WTC11 (cell line): Measurements from ENCODE around the gene METRNL. TPM values are rescaled to one million over a fixed set of nuclear protein-coding genes. Genes with fewer than 3 reads are reported as not detected.

Source experiments
- ATAC-seq: fragments of 200-7000 bp; cut with Tn5 transposase; 2 replicates; pipeline ENCODE4 v1.10.0; 2021; ENCODE audit warnings: mild to moderate bottlenecking, moderate library complexity
- CTCF ChIA-PET: fragments of 300-600 bp; sonication (Branson Sonifier 250); formaldehyde crosslinking; loops from one replicate; lab custom pipeline; 2021; ENCODE audit warnings: antibody characterized with exemption; lab: Charles Lee
- POLR2A ChIA-PET: fragments of 350-600 bp; sonication (Branson Sonifier 250); formaldehyde crosslinking; loops from one replicate; lab custom pipeline; 2021; ENCODE audit warnings: antibody characterized with exemption; lab: Charles Lee
- DNase-seq: peaks from one replicate; pipeline ENCODE4 v3.0.0; 2021; ENCODE audit warnings: low spot score
- H3K27ac Mint-ChIP-seq: 2 replicates; pipeline ENCODE4 v1.8.0; 2021; ENCODE audit warnings: mixed read lengths
- H3K27me3 Mint-ChIP-seq: 2 replicates; pipeline ENCODE4 v1.8.0; 2021; ENCODE audit warnings: low read depth, mild to moderate bottlenecking, moderate library complexity, mixed read lengths
- H3K36me3 Mint-ChIP-seq: 2 replicates; pipeline ENCODE4 v1.8.0; 2021; ENCODE audit warnings: mixed read lengths
- H3K4me1 Mint-ChIP-seq: 2 replicates; pipeline ENCODE4 v1.8.0; 2022; ENCODE audit warnings: mixed read lengths
- H3K4me3 Mint-ChIP-seq: 2 replicates; pipeline ENCODE4 v1.8.0; 2021; ENCODE audit warnings: mild to moderate bottlenecking, moderate library complexity, mixed read lengths
- H3K9me3 Mint-ChIP-seq: 2 replicates; pipeline ENCODE4 v1.8.0; 2021; ENCODE audit warnings: mixed read lengths
- ARID4B ChIP-seq: sonication (generic); formaldehyde crosslinking; IDR thresholded peaks from 2 replicates; pipeline ENCODE4 v1.8.0; 2023; ENCODE audit warnings: missing genetic modification reagents, mild to moderate bottlenecking, borderline replicate concordance
- ATF1 ChIP-seq: sonication (generic); formaldehyde crosslinking; IDR thresholded peaks from 2 replicates; pipeline ENCODE4 v1.8.1; 2023; ENCODE audit warnings: mild to moderate bottlenecking, moderate library complexity, missing genetic modification reagents
- ELF4 ChIP-seq: sonication (generic); formaldehyde crosslinking; IDR thresholded peaks from 2 replicates; pipeline ENCODE4 v1.8.1; 2022; ENCODE audit warnings: low read depth, mild to moderate bottlenecking, moderate library complexity, missing genetic modification reagents
- EMX1 ChIP-seq: fragments of 250-450 bp; sonication (Bioruptor Pico); IDR thresholded peaks from 2 replicates; pipeline ENCODE4 v1.8.0; 2021; ENCODE audit warnings: mild to moderate bottlenecking
- FOXJ3 ChIP-seq: sonication (generic); formaldehyde crosslinking; IDR thresholded peaks from 2 replicates; pipeline ENCODE4 v1.9.0; 2021; ENCODE audit warnings: missing genetic modification reagents, mild to moderate bottlenecking, borderline replicate concordance
- HMGA2 ChIP-seq: fragments of 250-450 bp; sonication (Bioruptor Pico); IDR thresholded peaks from 2 replicates; pipeline ENCODE4 v1.4.0; 2021; ENCODE audit warnings: mild to moderate bottlenecking, moderate library complexity
- JAZF1 ChIP-seq: fragments of 250-450 bp; sonication (Bioruptor Pico); IDR thresholded peaks from 2 replicates; pipeline ENCODE4 v1.9.0; 2021; ENCODE audit warnings: moderate library complexity, mild to moderate bottlenecking, inconsistent platforms
- KAT7 ChIP-seq: sonication (generic); formaldehyde crosslinking; IDR thresholded peaks from 2 replicates; pipeline ENCODE4 v1.8.1; 2023; ENCODE audit warnings: missing genetic modification reagents, mild to moderate bottlenecking, borderline replicate concordance
- MXD4 ChIP-seq: fragments of 250-450 bp; sonication (Bioruptor Pico); IDR thresholded peaks from 2 replicates; pipeline ENCODE4 v1.8.0; 2021; ENCODE audit warnings: mild to moderate bottlenecking, moderate library complexity, borderline replicate concordance
- OVOL2 ChIP-seq: fragments of 250-450 bp; sonication (Bioruptor Pico); IDR thresholded peaks from 2 replicates; pipeline ENCODE4 v1.9.0; 2021; ENCODE audit warnings: mild to moderate bottlenecking, borderline replicate concordance
- SMAD3 ChIP-seq: sonication (generic); formaldehyde crosslinking; IDR thresholded peaks from 2 replicates; pipeline ENCODE4 v1.8.0; 2022; ENCODE audit warnings: missing genetic modification reagents, mild to moderate bottlenecking, borderline replicate concordance
- SOX15 ChIP-seq: fragments of 250-450 bp; sonication (Bioruptor Pico); IDR thresholded peaks from 2 replicates; pipeline ENCODE4 v1.9.0; 2021; ENCODE audit warnings: mild to moderate bottlenecking
- TCF7 ChIP-seq: sonication (generic); formaldehyde crosslinking; IDR thresholded peaks from 2 replicates; pipeline ENCODE4 v1.8.0; 2022; ENCODE audit warnings: mild to moderate bottlenecking, low read depth, missing genetic modification reagents, moderate library complexity
- TP53 ChIP-seq: sonication (generic); formaldehyde crosslinking; IDR thresholded peaks from 2 replicates; pipeline ENCODE4 v1.8.1; 2023; ENCODE audit warnings: mild to moderate bottlenecking, missing genetic modification reagents
- ZNF138 ChIP-seq: sonication (generic); formaldehyde crosslinking; conservative IDR thresholded peaks from 2 replicates; pipeline ENCODE4 v1.8.1; 2022; ENCODE audit warnings: mild to moderate bottlenecking, moderate library complexity, missing genetic modification reagents
- ZNF219 ChIP-seq: sonication (generic); formaldehyde crosslinking; IDR thresholded peaks from 2 replicates; pipeline ENCODE4 v1.8.0; 2023; ENCODE audit warnings: missing genetic modification reagents, mild to moderate bottlenecking, borderline replicate concordance
- ZNF281 ChIP-seq: sonication (generic); formaldehyde crosslinking; IDR thresholded peaks from 2 replicates; pipeline ENCODE4 v1.8.0; 2023; ENCODE audit warnings: mild to moderate bottlenecking, missing genetic modification reagents
- total RNA-seq: library from RNA; stranded (reverse); gene quantifications from 3 replicates; pipeline ENCODE4 v1.2.3, GENCODE V29; 2021
- TF ChIP-seq, protein P1 (sequence below): sonication (generic); formaldehyde crosslinking; IDR thresholded peaks from 2 replicates; pipeline ENCODE4 v1.8.1; 2023; ENCODE audit warnings: mild to moderate bottlenecking, missing genetic modification reagents, borderline replicate concordance
- TF ChIP-seq, protein P2 (sequence below): fragments of 250-450 bp; sonication (Bioruptor Pico); IDR thresholded peaks from 2 replicates; pipeline ENCODE4 v1.9.0; 2021; ENCODE audit warnings: mild to moderate bottlenecking
- TF ChIP-seq, protein P3 (sequence below): sonication (generic); formaldehyde crosslinking; IDR thresholded peaks from 2 replicates; pipeline ENCODE4 v1.8.1; 2022; ENCODE audit warnings: low read depth, missing genetic modification reagents, borderline replicate concordance
- TF ChIP-seq, protein P4 (sequence below): fragments of 250-450 bp; sonication (Bioruptor Pico); IDR thresholded peaks from 2 replicates; pipeline ENCODE4 v1.9.0; 2021; ENCODE audit warnings: moderate library complexity, mild to moderate bottlenecking, inconsistent platforms, borderline replicate concordance
- TF ChIP-seq, protein P5 (sequence below): sonication (generic); formaldehyde crosslinking; IDR thresholded peaks from 2 replicates; pipeline ENCODE4 v1.8.0; 2022; ENCODE audit warnings: mild to moderate bottlenecking, missing genetic modification reagents

METRNL gene
- total RNA-seq, 1 experiment from 2014 or later = 27.7 TPM

DNA sequence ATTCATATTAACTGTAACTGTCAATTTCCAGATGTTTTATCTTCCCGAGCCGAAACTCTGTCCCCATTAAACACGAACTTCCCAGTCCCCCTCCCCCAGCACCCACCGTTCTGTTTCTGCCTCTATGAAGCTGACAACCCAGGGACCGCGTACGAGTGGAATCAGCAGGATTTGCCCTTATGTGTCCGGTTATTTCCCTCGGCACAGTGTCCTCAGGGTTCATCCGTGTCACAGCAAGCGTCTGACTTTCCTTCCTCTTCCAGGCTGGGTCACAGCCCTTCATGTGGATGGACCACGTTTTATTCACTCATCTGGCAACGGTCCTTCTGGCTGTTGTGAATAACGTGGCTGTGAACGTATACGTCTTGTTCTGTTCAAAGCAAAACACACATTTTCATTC lies 31.3 kb downstream of the METRNL start (continued):
- no peak for TF ChIP-seq ZNF281
- no peak for TF ChIP-seq ARID4B (CRISPR knock-in tag)
- TF ChIP-seq, protein P1, sequence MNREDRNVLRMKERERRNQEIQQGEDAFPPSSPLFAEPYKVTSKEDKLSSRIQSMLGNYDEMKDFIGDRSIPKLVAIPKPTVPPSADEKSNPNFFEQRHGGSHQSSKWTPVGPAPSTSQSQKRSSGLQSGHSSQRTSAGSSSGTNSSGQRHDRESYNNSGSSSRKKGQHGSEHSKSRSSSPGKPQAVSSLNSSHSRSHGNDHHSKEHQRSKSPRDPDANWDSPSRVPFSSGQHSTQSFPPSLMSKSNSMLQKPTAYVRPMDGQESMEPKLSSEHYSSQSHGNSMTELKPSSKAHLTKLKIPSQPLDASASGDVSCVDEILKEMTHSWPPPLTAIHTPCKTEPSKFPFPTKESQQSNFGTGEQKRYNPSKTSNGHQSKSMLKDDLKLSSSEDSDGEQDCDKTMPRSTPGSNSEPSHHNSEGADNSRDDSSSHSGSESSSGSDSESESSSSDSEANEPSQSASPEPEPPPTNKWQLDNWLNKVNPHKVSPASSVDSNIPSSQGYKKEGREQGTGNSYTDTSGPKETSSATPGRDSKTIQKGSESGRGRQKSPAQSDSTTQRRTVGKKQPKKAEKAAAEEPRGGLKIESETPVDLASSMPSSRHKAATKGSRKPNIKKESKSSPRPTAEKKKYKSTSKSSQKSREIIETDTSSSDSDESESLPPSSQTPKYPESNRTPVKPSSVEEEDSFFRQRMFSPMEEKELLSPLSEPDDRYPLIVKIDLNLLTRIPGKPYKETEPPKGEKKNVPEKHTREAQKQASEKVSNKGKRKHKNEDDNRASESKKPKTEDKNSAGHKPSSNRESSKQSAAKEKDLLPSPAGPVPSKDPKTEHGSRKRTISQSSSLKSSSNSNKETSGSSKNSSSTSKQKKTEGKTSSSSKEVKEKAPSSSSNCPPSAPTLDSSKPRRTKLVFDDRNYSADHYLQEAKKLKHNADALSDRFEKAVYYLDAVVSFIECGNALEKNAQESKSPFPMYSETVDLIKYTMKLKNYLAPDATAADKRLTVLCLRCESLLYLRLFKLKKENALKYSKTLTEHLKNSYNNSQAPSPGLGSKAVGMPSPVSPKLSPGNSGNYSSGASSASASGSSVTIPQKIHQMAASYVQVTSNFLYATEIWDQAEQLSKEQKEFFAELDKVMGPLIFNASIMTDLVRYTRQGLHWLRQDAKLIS = no peak
- TF ChIP-seq ATF1 (CRISPR knock-in tag) = no peak
- TF ChIP-seq ZNF219 = no peak
- no peak for TF ChIP-seq EMX1 (CRISPR knock-in tag)

GRCh38 chr17:83111516-83112282 lies 32.3 kb downstream of the METRNL start:
- 0 out of 2 replicates have a peak, but pooled peaks cover 4% of the 10 kb centered on the region for H3K4me1 Mint-ChIP-seq
- H3K27ac Mint-ChIP-seq = no peak overlapping the region
- ChIA-PET POLR2A (no interaction called here), CTCF (no interaction called here)
- H3K27me3 Mint-ChIP-seq = no peaks in the 10 kb centered on the region
- ATAC-seq (no peak), DNase-seq (no peak)
- H3K4me3 Mint-ChIP-seq = no peak overlapping the region
- H3K9me3 Mint-ChIP-seq = peaks cover 4% of the 10 kb centered on the region; the same call in 1 of the 2 replicates
- no peaks in the 10 kb centered on the region for H3K36me3 Mint-ChIP-seq
- TF ChIP-seq OVOL2 (CRISPR knock-in tag) = no peak
- TF ChIP-seq HMGA2 = no peak
- no peak for TF ChIP-seq TCF7 (CRISPR knock-in tag)
- TF ChIP-seq TP53 = no peak
- TF ChIP-seq, protein P2, sequence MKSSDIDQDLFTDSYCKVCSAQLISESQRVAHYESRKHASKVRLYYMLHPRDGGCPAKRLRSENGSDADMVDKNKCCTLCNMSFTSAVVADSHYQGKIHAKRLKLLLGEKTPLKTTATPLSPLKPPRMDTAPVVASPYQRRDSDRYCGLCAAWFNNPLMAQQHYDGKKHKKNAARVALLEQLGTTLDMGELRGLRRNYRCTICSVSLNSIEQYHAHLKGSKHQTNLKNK (CRISPR knock-in tag) = no peak
- TF ChIP-seq, protein P3, sequence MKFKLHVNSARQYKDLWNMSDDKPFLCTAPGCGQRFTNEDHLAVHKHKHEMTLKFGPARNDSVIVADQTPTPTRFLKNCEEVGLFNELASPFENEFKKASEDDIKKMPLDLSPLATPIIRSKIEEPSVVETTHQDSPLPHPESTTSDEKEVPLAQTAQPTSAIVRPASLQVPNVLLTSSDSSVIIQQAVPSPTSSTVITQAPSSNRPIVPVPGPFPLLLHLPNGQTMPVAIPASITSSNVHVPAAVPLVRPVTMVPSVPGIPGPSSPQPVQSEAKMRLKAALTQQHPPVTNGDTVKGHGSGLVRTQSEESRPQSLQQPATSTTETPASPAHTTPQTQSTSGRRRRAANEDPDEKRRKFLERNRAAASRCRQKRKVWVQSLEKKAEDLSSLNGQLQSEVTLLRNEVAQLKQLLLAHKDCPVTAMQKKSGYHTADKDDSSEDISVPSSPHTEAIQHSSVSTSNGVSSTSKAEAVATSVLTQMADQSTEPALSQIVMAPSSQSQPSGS (CRISPR knock-in tag) = no peak
- TF ChIP-seq EMX1 (CRISPR knock-in tag) = no peak
- no peak for TF ChIP-seq ZNF138 (CRISPR knock-in tag)
- no peak for TF ChIP-seq JAZF1 (CRISPR knock-in tag)
- no peak for TF ChIP-seq SMAD3 (CRISPR knock-in tag)
- TF ChIP-seq FOXJ3 (CRISPR knock-in tag) = no peak
- TF ChIP-seq, protein P4, sequence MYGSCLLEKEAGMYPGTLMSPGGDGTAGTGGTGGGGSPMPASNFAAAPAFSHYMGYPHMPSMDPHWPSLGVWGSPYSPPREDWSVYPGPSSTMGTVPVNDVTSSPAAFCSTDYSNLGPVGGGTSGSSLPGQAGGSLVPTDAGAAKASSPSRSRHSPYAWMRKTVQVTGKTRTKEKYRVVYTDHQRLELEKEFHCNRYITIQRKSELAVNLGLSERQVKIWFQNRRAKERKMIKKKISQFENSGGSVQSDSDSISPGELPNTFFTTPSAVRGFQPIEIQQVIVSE (CRISPR knock-in tag) = no peak
- TF ChIP-seq MXD4 (CRISPR knock-in tag) = no peak
- no peak for TF ChIP-seq SOX15 (CRISPR knock-in tag)
- TF ChIP-seq KAT7 = no peak
- TF ChIP-seq ELF4 (CRISPR knock-in tag) = no peak
- TF ChIP-seq, protein P5, sequence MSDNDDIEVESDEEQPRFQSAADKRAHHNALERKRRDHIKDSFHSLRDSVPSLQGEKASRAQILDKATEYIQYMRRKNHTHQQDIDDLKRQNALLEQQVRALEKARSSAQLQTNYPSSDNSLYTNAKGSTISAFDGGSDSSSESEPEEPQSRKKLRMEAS = no peak
